ENCODE data around the gene TPT1.
"Not testable (repeated sequence)": the region's sequence is repeated elsewhere in the genome, so short reads cannot be mapped to it uniquely, and the experiment has no call there.

Gene TPT1

GRCh38 chr13:45341034-45341798 lies at the start of gene TPT1:
Gene TPT1, minus strand, starts transcription at chr13:45341183. Its CDS starts 114 bp downstream, at chr13:45341069.
- peak; percentile 96 for DNase-seq (ENCODE audit: low read depth)

DNA sequence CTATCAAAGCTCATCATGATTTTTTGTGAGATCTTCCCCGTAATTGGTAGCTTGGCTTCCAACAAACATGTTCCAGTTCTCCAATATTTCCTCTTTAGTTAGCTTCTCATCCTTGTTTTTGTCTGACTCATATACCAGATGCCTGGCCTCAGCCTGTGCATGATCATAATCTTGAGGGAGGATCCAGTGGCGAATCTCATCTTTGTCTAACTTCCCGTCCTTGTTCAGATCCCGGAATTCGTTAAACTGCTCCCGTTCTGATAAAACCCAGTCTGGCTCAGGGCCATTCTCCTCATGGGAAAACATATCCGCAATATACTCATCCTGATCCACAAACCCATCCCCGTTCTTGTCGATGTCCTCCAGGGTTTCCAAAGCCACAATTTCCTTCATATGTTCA lies 49.4 kb upstream of the TPT1 start:
- not testable (repeated sequence) for DNase-seq (ENCODE audit: low read depth); H3K4me3 ChIP-seq (ENCODE audit: low read depth, low read length)

More at GRCh38 chr13:45341034-45341798, at the start of gene TPT1:
- H3K4me3 ChIP-seq (ENCODE audit: low read depth, low read length) = peak within 1 kb of the TSS; percentile 95

DNA sequence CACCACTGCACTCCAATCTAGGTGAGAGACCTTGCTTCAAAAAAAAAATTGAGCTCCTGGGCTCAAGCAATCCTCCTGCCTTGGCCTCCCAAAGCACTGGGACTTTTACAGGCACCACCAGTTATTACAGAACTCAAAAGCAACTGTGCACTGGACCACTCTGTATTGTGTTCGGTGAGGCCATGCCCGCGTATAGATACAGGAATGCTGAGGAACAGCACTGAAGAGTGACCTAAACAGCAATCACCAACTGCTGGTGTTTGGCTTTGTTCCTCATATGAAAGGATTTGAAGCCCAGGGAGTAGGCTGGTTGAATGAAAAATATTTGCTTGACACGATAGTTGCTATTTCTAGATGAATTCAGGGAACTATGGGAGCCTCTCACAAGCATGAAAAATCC lies 47.7 kb upstream of the TPT1 start:
- no peak overlapping the region for H3K4me3 ChIP-seq (ENCODE audit: low read depth, low read length)
- no peak for DNase-seq (ENCODE audit: low read depth)

- DNase-seq (ENCODE audit: low read depth); H3K4me3 ChIP-seq (ENCODE audit: low read depth, low read length): not testable (repeated sequence)
These were observed 46.1 kb upstream of the TPT1 start for GRCh38 chr13:45386892-45387575.

DNA sequence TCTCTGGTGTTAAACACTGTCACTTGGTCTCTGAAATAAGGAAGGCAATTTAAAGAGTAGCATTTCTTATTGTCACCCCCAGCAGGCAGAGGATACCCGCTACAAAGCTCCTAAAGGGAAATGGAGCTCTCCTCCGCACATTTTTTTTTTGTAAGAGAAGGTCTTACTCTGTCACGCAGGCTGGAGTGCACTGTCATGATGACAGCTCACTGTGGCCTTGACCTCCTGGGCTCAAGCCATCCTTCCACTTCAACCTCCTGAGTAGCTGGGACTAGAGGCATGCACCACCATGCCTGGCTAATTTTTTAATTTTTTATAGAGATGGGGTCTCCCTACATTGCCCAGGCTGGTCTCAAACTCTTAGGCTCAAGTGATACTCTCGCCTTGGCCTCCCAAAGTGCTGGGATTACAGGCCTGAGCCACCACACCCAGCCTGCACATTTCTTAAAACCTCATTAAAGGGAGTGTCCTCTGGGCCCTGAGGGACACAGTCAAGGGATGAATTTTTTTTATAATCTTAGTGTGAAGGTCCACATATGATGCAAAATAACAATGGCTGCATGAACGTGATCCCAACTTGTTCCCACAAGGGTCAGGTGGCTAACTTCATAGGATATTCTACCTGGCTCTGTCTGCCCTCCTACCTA lies 45.0 kb upstream of the TPT1 start:
- no peak overlapping the region for H3K4me3 ChIP-seq (ENCODE audit: low read depth, low read length)
- no peak for DNase-seq (ENCODE audit: low read depth)

- DNase-seq (ENCODE audit: low read depth) = no peak
- no peak overlapping the region for H3K4me3 ChIP-seq (ENCODE audit: low read depth, low read length)
These were observed 44.3 kb upstream of the TPT1 start for GRCh38 chr13:45385320-45385719.

GRCh38 chr13:45384474-45385174 lies 43.6 kb upstream of the TPT1 start:
- H3K4me3 ChIP-seq (ENCODE audit: low read depth, low read length) = no peak overlapping the region
- DNase-seq (ENCODE audit: low read depth) = no peak

- H3K4me3 ChIP-seq (ENCODE audit: low read depth, low read length); DNase-seq (ENCODE audit: low read depth): not testable (repeated sequence)
These were observed 41.8 kb upstream of the TPT1 start for GRCh38 chr13:45382739-45383138.

- no peak for DNase-seq (ENCODE audit: low read depth)
- no peak overlapping the region for H3K4me3 ChIP-seq (ENCODE audit: low read depth, low read length)
These were observed 40.2 kb upstream of the TPT1 start for GRCh38 chr13:45381196-45381595.

DNA sequence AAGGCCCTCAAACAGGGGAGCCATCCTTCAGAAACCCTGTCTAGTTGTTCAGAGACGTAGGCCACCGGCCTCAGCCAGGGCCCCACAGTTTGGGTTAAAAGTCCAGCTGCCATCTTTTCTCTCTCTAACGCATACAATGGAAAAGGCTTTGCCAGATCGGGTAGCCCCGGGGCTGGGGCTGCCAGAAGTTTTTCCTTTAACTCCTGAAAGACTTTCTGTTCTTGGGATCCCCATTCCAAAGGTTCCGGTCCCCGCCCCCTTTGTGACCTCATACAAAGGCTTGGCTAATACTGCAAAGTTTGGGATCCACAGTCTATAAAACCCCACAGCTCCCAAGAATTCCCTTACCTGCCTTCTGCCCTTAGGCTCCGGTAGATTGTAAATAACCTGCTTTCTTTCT lies 39.7 kb upstream of the TPT1 start:
- H3K4me3 ChIP-seq (ENCODE audit: low read depth, low read length); DNase-seq (ENCODE audit: low read depth): not testable (repeated sequence)

GRCh38 chr13:45379516-45379915 lies 38.5 kb upstream of the TPT1 start:
- DNase-seq (ENCODE audit: low read depth); H3K4me3 ChIP-seq (ENCODE audit: low read depth, low read length): not testable (repeated sequence)

GRCh38 chr13:45378786-45379185 lies 37.8 kb upstream of the TPT1 start:
- H3K4me3 ChIP-seq (ENCODE audit: low read depth, low read length) = not testable (repeated sequence)

DNA sequence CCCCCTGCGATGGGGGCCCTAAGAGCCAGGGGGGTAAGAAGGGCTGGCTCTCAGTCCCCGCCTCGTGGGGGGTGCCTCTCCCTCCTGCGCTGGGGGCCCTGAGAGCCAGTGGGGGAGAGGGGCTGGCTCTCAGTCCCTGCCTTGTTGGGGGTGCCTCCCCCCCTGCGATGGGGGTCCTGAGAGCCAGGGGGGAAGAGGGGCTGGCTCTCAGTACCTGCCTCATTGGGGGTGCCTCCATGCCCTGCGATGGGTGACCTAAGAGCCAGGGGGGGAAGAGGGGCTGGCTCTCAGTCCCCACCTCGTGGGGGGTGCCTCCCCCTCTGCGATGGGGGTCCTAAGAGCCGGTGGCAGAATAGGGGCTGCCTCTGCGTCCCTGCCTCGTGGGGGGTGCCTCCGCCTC lies 36.3 kb upstream of the TPT1 start:
- H3K4me3 ChIP-seq (ENCODE audit: low read depth, low read length); DNase-seq (ENCODE audit: low read depth): not testable (repeated sequence)

More at GRCh38 chr13:45378786-45379185, 37.8 kb upstream of the TPT1 start:
- DNase-seq (ENCODE audit: low read depth) = not testable (repeated sequence)

GRCh38 chr13:45376651-45377050 lies 35.7 kb upstream of the TPT1 start:
- not testable (repeated sequence) for DNase-seq (ENCODE audit: low read depth); H3K4me3 ChIP-seq (ENCODE audit: low read depth, low read length)

DNA sequence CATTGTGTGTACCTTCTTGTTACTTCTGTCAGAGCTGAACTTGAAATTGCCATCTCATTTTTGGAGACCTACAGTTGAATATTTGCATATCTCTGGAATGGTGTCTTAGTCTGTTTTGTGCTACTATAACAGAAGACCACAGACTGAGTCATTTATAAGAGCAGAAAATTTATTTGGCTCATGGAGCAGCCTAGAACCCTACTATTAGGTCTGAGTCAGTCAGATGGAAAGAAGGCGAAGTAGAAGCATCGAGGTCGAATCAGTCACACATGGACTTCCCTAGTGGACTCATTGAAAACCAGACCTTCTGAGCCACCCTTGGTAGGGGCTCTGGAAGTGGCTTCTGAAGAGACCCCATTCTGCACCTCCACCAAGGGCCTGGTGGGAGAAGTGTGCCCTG lies 33.9 kb upstream of the TPT1 start:
- no peak overlapping the region for H3K4me3 ChIP-seq (ENCODE audit: low read depth, low read length)
- DNase-seq (ENCODE audit: low read depth) = no peak

- DNase-seq (ENCODE audit: low read depth) = no peak
These were observed 32.2 kb upstream of the TPT1 start for GRCh38 chr13:45373162-45373547.

DNA sequence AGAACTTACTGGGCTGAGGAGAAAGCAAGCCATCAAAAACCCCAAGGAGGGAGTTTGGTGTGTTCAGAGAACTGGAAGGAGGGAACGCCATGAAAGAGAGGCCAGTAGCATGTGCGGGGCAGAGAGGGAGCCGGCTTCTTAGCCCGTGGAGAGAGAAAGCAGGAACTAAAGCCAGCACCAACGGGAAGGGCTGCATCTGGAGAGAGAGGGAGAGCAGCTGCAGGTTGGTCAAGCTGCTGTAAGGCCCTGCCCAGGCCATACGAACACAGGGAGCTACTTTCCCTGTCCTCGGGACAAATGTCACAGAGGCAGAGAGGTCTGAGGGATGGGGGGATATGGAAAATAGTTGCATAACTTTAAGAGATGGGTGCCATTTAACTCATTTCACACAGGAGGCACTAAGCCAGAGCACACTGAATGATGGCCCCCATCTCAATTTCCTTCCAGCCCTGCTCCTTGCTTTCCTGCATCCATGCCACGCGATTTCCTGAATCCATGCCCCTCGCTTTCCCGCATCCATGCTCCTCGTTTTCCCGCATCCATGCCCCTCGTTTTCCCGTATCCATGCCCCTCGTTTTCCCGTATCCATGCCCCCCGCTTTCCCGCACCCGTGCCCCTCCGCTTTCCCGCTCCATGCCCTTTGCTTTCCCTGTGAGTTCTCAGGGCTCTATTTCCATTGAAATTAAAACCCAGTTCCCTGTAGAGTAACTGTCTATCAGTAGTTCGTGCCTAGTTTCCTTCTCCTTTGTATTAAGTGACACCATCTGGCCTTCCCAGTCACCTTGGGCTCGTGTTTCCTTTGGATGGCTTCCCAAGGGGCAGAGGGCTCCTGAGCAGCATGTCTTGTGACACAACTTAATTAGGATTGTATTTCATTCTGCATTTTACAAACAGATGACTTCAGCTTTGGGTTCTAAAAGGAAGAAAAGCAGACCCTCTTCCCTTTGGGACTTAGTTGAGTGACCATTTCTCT lies 31.5 kb upstream of the TPT1 start:
- no peak for DNase-seq (ENCODE audit: low read depth)
- no peak overlapping the region for H3K4me3 ChIP-seq (ENCODE audit: low read depth, low read length)

More at GRCh38 chr13:45373162-45373547, 32.2 kb upstream of the TPT1 start:
- H3K4me3 ChIP-seq (ENCODE audit: low read depth, low read length) = no peak overlapping the region

DNA sequence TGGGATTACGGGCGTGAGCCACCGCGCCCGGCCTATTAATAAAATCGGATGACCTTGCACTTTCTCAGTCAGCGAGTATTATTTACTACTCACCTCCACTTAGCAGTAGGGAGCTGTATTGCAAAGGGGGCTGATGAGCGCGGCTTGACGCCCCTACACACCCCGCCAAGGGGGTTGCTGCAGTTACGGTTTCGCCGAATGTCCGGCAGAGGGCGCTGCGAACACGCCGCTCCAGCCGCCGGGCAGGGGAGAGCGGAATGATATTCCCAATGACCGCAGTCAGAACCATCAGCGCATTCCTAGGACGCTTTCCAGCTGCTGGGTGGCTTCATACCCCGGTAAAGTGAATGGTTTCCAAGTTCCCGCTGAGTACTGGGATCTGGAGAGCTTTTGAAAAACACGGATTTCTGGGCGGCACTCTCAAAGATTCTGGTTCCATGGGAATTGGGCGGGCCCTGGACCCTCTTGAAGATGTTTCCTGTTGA lies 30.0 kb upstream of the TPT1 start:
- peak; percentile 53 for DNase-seq (ENCODE audit: low read depth)
- H3K4me3 ChIP-seq (ENCODE audit: low read depth, low read length) = no peak overlapping the region

Data from skeletal muscle cell (primary cell).